ENCODE results near the gene RNF222.

The RNF222 gene

DNA sequence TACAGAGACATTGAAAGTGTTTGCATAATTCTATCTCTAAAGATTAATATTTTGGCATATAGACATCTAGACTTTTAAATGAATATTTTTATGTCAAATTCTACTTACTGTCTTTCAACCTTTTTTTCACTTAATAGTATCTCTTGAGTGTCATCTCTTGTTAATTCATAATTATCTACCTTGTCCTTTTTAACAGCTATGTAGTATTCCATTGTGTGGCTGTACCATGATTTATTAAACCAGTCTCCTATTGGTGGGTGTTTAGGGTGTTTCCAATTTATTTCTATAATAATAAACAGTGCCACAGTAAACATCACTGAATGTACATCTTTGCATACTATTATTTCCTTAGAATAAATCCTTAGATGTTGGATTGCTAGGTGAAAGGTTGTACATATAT is 16.3 kb upstream of the RNF222 start:
- Histone ChIP-seq H3K27ac (ENCODE audit: low read depth, low read length, poor library complexity, severe bottlenecking) (no peak overlapping the region), H3K9ac (ENCODE audit: low read length) (no peak overlapping the region), H4K20me1 (ENCODE audit: insufficient read depth, low read length) (no peaks in the 10 kb centered on the region), H3K27me3 (ENCODE audit: insufficient read depth, low read length) (no peaks in the 10 kb centered on the region), H2AFZ (ENCODE audit: low read length) (no peak overlapping the region), H3K4me2 (ENCODE audit: low read length) (no peak overlapping the region), H3F3A (ENCODE audit: insufficient read depth, low read length) (no peaks in the 10 kb centered on the region), H3K4me3 (ENCODE audit: low read depth, low read length, poor library complexity, severe bottlenecking) (no peak overlapping the region), H3K9me3 (ENCODE audit: low read length) (no peaks in the 10 kb centered on the region), H3K4me1 (ENCODE audit: insufficient read depth, low read length, severe bottlenecking) (no peaks in the 10 kb centered on the region), H3K9me2 (ENCODE audit: low read depth, low read length) (no peaks in the 10 kb centered on the region), H3K36me3 (ENCODE audit: insufficient read depth, low read length) (no peaks in the 10 kb centered on the region), H3K79me2 (ENCODE audit: insufficient read depth, low read length) (no peaks in the 10 kb centered on the region)
- TF ChIP-seq EZH2 (IDR thresholded peaks at IDR 0.05; ENCODE audit: borderline replicate concordance, low read length): no peak
- TF ChIP-seq, protein P1, sequence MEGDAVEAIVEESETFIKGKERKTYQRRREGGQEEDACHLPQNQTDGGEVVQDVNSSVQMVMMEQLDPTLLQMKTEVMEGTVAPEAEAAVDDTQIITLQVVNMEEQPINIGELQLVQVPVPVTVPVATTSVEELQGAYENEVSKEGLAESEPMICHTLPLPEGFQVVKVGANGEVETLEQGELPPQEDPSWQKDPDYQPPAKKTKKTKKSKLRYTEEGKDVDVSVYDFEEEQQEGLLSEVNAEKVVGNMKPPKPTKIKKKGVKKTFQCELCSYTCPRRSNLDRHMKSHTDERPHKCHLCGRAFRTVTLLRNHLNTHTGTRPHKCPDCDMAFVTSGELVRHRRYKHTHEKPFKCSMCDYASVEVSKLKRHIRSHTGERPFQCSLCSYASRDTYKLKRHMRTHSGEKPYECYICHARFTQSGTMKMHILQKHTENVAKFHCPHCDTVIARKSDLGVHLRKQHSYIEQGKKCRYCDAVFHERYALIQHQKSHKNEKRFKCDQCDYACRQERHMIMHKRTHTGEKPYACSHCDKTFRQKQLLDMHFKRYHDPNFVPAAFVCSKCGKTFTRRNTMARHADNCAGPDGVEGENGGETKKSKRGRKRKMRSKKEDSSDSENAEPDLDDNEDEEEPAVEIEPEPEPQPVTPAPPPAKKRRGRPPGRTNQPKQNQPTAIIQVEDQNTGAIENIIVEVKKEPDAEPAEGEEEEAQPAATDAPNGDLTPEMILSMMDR (IDR thresholded peaks at IDR 0.05; ENCODE audit: low read length): no peak

DNA sequence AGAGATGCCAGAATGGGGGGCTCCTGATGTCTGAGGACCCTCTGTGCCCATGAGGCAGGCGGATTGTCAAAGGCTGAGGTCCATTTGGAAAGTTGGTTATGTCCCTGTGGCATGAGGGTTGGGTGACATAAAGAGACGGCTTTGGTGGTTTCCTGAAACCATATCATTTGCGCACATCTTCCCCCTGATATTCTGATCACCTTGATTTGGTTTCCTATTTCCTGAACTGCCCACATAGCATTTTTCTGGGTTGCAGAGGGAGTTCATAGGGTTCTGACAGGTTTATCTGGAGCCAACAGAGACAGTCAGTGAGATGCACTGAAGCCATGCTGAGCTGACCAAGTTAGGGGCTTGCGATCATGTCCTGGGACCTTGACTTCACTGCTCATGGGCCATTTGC is 15.7 kb upstream of the RNF222 start:
- Histone ChIP-seq H3K9me3 (ENCODE audit: low read length) (no peaks in the 10 kb centered on the region), H2AFZ (ENCODE audit: low read length) (no peak overlapping the region), H3K4me3 (ENCODE audit: low read depth, low read length, poor library complexity, severe bottlenecking) (no peak overlapping the region), H3K79me2 (ENCODE audit: insufficient read depth, low read length) (no peaks in the 10 kb centered on the region), H3F3A (ENCODE audit: insufficient read depth, low read length) (no peaks in the 10 kb centered on the region), H3K36me3 (ENCODE audit: insufficient read depth, low read length) (no peaks in the 10 kb centered on the region), H3K9ac (ENCODE audit: low read length) (no peak overlapping the region), H3K4me2 (ENCODE audit: low read length) (no peak overlapping the region), H4K20me1 (ENCODE audit: insufficient read depth, low read length) (no peaks in the 10 kb centered on the region), H3K4me1 (ENCODE audit: insufficient read depth, low read length, severe bottlenecking) (peaks cover 4% of the 10 kb centered on the region), H3K27me3 (ENCODE audit: insufficient read depth, low read length) (no peaks in the 10 kb centered on the region; the same call in 1 of the 2 replicates), H3K27ac (ENCODE audit: low read depth, low read length, poor library complexity, severe bottlenecking) (no peak overlapping the region), H3K9me2 (ENCODE audit: low read depth, low read length) (no peaks in the 10 kb centered on the region)
- TF ChIP-seq, protein P1 (IDR thresholded peaks at IDR 0.05; ENCODE audit: low read length): no peak
- TF ChIP-seq EZH2 (IDR thresholded peaks at IDR 0.05; ENCODE audit: borderline replicate concordance, low read length): no peak

DNA sequence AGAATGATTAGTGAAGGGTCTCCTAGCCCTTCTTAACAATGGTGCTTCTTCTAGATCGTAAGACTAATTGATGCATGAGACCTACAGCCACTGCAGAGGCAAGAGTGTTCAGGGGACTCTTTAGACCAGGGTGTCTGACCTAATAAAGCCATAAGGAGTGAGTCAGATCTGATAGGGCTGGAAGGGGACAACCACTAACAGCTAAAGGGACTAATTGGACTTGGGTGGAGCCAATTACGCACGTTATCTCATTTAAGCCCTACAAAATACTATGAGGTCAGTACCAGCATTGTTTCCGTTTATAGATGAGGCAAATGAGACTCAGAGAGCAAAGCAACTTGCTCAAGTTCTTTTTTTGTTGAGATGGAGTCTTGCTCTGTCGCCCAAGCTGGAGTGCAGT is 14.5 kb upstream of the RNF222 start:
- Histone ChIP-seq H3K4me3 (ENCODE audit: low read depth, low read length, poor library complexity, severe bottlenecking) (no peak overlapping the region), H3K36me3 (ENCODE audit: insufficient read depth, low read length) (no peaks in the 10 kb centered on the region), H2AFZ (ENCODE audit: low read length) (no peak overlapping the region), H3K27me3 (ENCODE audit: insufficient read depth, low read length) (no peaks in the 10 kb centered on the region; the same call in 1 of the 2 replicates), H3K4me2 (ENCODE audit: low read length) (no peak overlapping the region), H3F3A (ENCODE audit: insufficient read depth, low read length) (no peaks in the 10 kb centered on the region), H4K20me1 (ENCODE audit: insufficient read depth, low read length) (no peaks in the 10 kb centered on the region), H3K27ac (ENCODE audit: low read depth, low read length, poor library complexity, severe bottlenecking) (no peak overlapping the region), H3K9me2 (ENCODE audit: low read depth, low read length) (no peaks in the 10 kb centered on the region), H3K79me2 (ENCODE audit: insufficient read depth, low read length) (no peaks in the 10 kb centered on the region), H3K4me1 (ENCODE audit: insufficient read depth, low read length, severe bottlenecking) (peaks cover 7% of the 10 kb centered on the region), H3K9ac (ENCODE audit: low read length) (no peak overlapping the region), H3K9me3 (ENCODE audit: low read length) (no peaks in the 10 kb centered on the region)
- no peak for TF ChIP-seq EZH2 (IDR thresholded peaks at IDR 0.05; ENCODE audit: borderline replicate concordance, low read length)
- TF ChIP-seq, protein P1 (IDR thresholded peaks at IDR 0.05; ENCODE audit: low read length): no peak

All from OCI-LY1 (cell line).